Natural killer cell (primary cell): ENCODE data around the gene PPP1R13L. TPM values are rescaled to one million over a fixed set of nuclear protein-coding genes. Genes with fewer than 3 reads are reported as not detected.

ENCODE experiments used
- ATAC-seq, 3 donors: fragments of 150-1000 bp in 2 of 3; fragments of 200-7000 bp in 1 of 3; cut with Tn5 transposase; 1 replicate in 1 of 3; 2 replicates in 2 of 3; pipeline ENCODE4 v1.10.0; 2021; ENCODE audit warnings: mild to moderate bottlenecking in 2 of 3, moderate library complexity in 2 of 3
- DNase-seq, 2 donors: peaks; one replicate each; pipeline versions ENCODE4 v3.0.0 to v3.0.0-alpha.2; 2013 to 2021; ENCODE audit warnings: mixed read lengths in 1 of 2
- H3K27ac ChIP-seq: one replicate; pipeline ENCODE4 v1.5.1; 2013; ENCODE audit warnings: mild to moderate bottlenecking, low read length
- H3K27me3 ChIP-seq: one replicate; pipeline ENCODE4 v1.6.1; 2013; ENCODE audit warnings: low read length; ENCODE audit not compliant: control insufficient read depth, insufficient read depth
- H3K36me3 ChIP-seq: one replicate; pipeline ENCODE4 v1.6.1; 2013; ENCODE audit warnings: low read length; ENCODE audit not compliant: control insufficient read depth, insufficient read depth
- H3K4me1 ChIP-seq: one replicate; pipeline ENCODE4 v1.6.1; 2013; ENCODE audit warnings: low read length; ENCODE audit not compliant: control insufficient read depth, insufficient read depth
- H3K4me3 ChIP-seq: one replicate; pipeline ENCODE4 v1.5.1; 2013; ENCODE audit warnings: low read length
- H3K9me3 ChIP-seq: one replicate; pipeline ENCODE4 v1.6.1; 2013; ENCODE audit warnings: low read length; ENCODE audit not compliant: control insufficient read depth, insufficient read depth
- H3K27ac Mint-ChIP-seq, 2 donors: one replicate each; pipeline ENCODE4 v1.8.0; 2022; ENCODE audit warnings: mild to moderate bottlenecking in 2 of 2, mixed read lengths in 2 of 2, moderate library complexity in 1 of 2
- H3K27me3 Mint-ChIP-seq, 2 donors: one replicate each; pipeline ENCODE4 v1.8.0; 2022; ENCODE audit warnings: low read depth in 2 of 2, mixed read lengths in 2 of 2
- H3K36me3 Mint-ChIP-seq: one replicate; pipeline ENCODE4 v1.8.0; 2022; ENCODE audit warnings: mixed read lengths
- H3K4me1 Mint-ChIP-seq, 2 donors: one replicate each; pipeline ENCODE4 v1.8.0; 2022; ENCODE audit warnings: mixed read lengths in 2 of 2
- H3K4me3 Mint-ChIP-seq: one replicate; pipeline ENCODE4 v1.8.0; 2022; ENCODE audit warnings: mild to moderate bottlenecking, moderate library complexity, mixed read lengths
- H3K9me3 Mint-ChIP-seq, 2 donors: one replicate each; pipeline ENCODE4 v1.8.0; 2022; ENCODE audit warnings: mixed read lengths in 2 of 2
- WGBS: methylation state at CpG from one replicate; pipeline ENCODE4 v1.1.7; 2013; ENCODE audit warnings: missing lambda C conversion rate; ENCODE audit not compliant: insufficient coverage; 5-methylcytosine and 5-hydroxymethylcytosine counted together
- intact Hi-C: fragments of 100-400 bp; cut with micrococcal nuclease; formaldehyde crosslinking; loops from one replicate; pipeline ENCODE4 v1.14.2; 2022
- total RNA-seq, 4 donors: library from RNA; stranded (reverse); fragments of 120-200 nt in 1 of 4; gene quantifications; one replicate each; pipeline versions ENCODE4 v1.2.3 to v1.2.4, GENCODE V29; 2013 to 2022
- TF ChIP-seq, protein P1 (sequence below): fragments of 200-600 bp; IDR thresholded peaks from one replicate; pipeline ENCODE4 v1.8.0; 2022; ENCODE audit warnings: antibody characterized with exemption

Gene PPP1R13L
- total RNA-seq, 3 donors from 2014 or later (not counting 1 experiment from before 2014, with no cell fraction given): 5.6 to 7.4 (median 5.9) TPM

- Mint-ChIP-seq H3K9me3 (no peaks in the 10 kb centered on the region), H3K4me3 (no peak overlapping the region), H3K36me3 (no peaks in the 10 kb centered on the region), H3K4me1 (no peaks in the 10 kb centered on the region), H3K27ac (no peak overlapping the region), H3K27me3 (no peaks in the 10 kb centered on the region)
- DNase-seq (no peak), ATAC-seq (no peak)
- H3K4me1 ChIP-seq: no peaks in the 10 kb centered on the region
- no peaks in the 10 kb centered on the region for H3K9me3 ChIP-seq
- H3K27ac ChIP-seq: no peak overlapping the region
- H3K4me3 ChIP-seq: no peak overlapping the region
- TF ChIP-seq, protein P1, sequence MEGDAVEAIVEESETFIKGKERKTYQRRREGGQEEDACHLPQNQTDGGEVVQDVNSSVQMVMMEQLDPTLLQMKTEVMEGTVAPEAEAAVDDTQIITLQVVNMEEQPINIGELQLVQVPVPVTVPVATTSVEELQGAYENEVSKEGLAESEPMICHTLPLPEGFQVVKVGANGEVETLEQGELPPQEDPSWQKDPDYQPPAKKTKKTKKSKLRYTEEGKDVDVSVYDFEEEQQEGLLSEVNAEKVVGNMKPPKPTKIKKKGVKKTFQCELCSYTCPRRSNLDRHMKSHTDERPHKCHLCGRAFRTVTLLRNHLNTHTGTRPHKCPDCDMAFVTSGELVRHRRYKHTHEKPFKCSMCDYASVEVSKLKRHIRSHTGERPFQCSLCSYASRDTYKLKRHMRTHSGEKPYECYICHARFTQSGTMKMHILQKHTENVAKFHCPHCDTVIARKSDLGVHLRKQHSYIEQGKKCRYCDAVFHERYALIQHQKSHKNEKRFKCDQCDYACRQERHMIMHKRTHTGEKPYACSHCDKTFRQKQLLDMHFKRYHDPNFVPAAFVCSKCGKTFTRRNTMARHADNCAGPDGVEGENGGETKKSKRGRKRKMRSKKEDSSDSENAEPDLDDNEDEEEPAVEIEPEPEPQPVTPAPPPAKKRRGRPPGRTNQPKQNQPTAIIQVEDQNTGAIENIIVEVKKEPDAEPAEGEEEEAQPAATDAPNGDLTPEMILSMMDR: no peak
- H3K27me3 ChIP-seq: no peaks in the 10 kb centered on the region
- WGBS: 95% methylated on average over 14 of the region's 14 CpGs
- intact Hi-C loops: no loop called here
- H3K36me3 ChIP-seq: peaks cover 3% of the 10 kb centered on the region
These were observed 43.3 kb downstream of the PPP1R13L start for GRCh38 chr19:45361608-45362007.

DNA sequence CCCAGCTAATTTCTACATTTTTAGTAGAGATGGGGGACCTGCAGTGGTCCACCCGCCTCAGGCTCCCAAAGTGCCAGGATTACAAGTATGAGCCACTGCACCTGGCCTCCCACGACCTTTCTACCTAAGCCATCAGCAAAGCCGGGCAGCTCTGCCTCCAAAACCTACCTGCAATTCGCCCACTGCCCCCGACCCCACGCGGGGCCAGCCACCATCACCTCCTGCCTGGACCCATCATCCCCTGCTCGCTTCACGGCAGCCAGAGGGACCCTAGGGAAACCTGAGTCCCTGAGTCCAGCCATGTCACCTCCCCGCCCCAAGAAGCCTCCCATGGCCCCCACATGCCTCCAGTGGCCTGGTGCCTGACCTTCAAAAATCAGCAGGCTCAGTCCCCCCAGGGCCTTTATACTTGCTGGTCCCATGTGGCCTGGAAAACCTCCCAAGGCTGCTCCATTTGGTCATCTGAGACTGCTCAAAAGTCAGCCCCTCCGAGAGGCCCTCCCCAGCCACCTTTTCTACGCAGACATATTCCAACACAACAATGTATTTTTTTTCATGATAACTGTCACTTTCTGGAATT is 46.6 kb downstream of the PPP1R13L start:
- no peaks in the 10 kb centered on the region for H3K27me3 Mint-ChIP-seq
- H3K9me3 Mint-ChIP-seq: no peaks in the 10 kb centered on the region
- H3K27ac Mint-ChIP-seq: no peak overlapping the region
- H3K4me3 ChIP-seq: no peak overlapping the region
- intact Hi-C loops: no loop called here
- no peaks in the 10 kb centered on the region for H3K9me3 ChIP-seq
- no peak overlapping the region for H3K4me3 Mint-ChIP-seq
- H3K36me3 Mint-ChIP-seq: no peaks in the 10 kb centered on the region
- DNase-seq (no peak), ATAC-seq (no peak)
- H3K27me3 ChIP-seq: no peaks in the 10 kb centered on the region
- no peak overlapping the region for H3K27ac ChIP-seq
- no peaks in the 10 kb centered on the region for H3K4me1 ChIP-seq
- no peaks in the 10 kb centered on the region for H3K36me3 ChIP-seq
- peaks cover 0 to 5% of the 10 kb centered on the region in 2 donors for H3K4me1 Mint-ChIP-seq
- TF ChIP-seq, protein P1: no peak
- WGBS: 97% methylated on average over 12 of the region's 12 CpGs

DNA sequence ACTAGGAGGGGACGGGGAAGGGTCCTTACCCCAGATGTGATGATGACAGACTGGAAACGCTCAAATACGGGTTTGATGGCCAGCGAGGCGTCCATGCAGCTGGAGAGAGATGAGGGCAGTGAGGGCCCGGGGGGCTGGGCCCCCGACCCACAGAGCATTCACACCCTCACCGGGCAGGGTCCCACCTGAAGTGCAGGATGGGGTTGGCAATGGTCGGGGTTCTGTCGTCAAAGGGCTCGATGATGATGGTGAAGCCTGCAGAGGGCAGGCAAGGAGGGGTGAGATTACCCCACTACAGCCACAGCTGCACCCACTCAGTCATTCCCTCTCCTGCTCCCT is 47.5 kb downstream of the PPP1R13L start:
- no peaks in the 10 kb centered on the region for H3K4me1 ChIP-seq
- WGBS: 98% methylated on average over 11 of the region's 11 CpGs
- H3K36me3 ChIP-seq: peaks cover 5% of the 10 kb centered on the region

More for the DNA sequence above, 47.5 kb downstream of the PPP1R13L start:
- ATAC-seq (no peak), DNase-seq (no peak)
- intact Hi-C loops: no loop called here
- no peaks in the 10 kb centered on the region for H3K9me3 Mint-ChIP-seq
- H3K36me3 Mint-ChIP-seq: no peaks in the 10 kb centered on the region
- Histone ChIP-seq H3K9me3 (no peaks in the 10 kb centered on the region), H3K27ac (no peak overlapping the region), H3K4me3 (no peak overlapping the region), H3K27me3 (no peaks in the 10 kb centered on the region)
- H3K27ac Mint-ChIP-seq: no peak overlapping the region
- H3K4me1 Mint-ChIP-seq: peaks cover 0 to 5% of the 10 kb centered on the region in 2 donors
- H3K4me3 Mint-ChIP-seq: no peak overlapping the region
- no peaks in the 10 kb centered on the region for H3K27me3 Mint-ChIP-seq
- TF ChIP-seq, protein P1: no peak
